ENCODE data around the gene ZFYVE1.
"Not testable (repeated sequence)": the region's sequence is repeated elsewhere in the genome, so short reads cannot be mapped to it uniquely, and the experiment has no call there.

DNA sequence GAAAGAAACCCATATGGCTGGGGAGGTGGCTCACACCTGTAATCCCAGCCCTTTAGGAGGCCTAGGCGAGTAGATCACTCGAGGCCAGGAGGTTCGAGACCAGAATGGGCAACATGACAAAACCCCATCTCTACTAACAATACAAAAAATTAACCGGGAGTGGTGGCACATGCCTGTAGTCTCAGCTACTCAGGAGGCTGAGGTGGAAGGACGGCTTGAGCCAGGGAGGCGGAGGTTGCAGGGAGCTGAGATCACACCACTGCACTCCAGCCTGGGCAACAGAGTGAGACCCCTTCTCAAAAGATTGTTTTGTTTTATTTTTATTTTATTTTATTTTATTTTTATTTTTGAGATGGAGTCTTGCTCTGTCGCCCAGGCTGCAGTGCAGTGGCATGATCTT is 15.7 kb downstream of the ZFYVE1 start:
- TF ChIP-seq, protein P1, sequence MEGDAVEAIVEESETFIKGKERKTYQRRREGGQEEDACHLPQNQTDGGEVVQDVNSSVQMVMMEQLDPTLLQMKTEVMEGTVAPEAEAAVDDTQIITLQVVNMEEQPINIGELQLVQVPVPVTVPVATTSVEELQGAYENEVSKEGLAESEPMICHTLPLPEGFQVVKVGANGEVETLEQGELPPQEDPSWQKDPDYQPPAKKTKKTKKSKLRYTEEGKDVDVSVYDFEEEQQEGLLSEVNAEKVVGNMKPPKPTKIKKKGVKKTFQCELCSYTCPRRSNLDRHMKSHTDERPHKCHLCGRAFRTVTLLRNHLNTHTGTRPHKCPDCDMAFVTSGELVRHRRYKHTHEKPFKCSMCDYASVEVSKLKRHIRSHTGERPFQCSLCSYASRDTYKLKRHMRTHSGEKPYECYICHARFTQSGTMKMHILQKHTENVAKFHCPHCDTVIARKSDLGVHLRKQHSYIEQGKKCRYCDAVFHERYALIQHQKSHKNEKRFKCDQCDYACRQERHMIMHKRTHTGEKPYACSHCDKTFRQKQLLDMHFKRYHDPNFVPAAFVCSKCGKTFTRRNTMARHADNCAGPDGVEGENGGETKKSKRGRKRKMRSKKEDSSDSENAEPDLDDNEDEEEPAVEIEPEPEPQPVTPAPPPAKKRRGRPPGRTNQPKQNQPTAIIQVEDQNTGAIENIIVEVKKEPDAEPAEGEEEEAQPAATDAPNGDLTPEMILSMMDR (IDR thresholded peaks at IDR 0.05; ENCODE audit: insufficient read depth, low read length) = not testable (repeated sequence)
- TF ChIP-seq POLR2AphosphoS5 (IDR thresholded peaks at IDR 0.05; ENCODE audit: low read depth) = not testable (repeated sequence)

All from HL-60 (cell line).